GM23248 (cell line): ENCODE data around the gene EPS8L1. TPM values are rescaled to one million over a fixed set of nuclear protein-coding genes. Genes with fewer than 3 reads are reported as not detected.

Experiments
- DNase-seq: peaks from one replicate; pipeline ENCODE4 v3.0.0-alpha.2; 2015
- H2AFZ ChIP-seq: fragments of 200-600 bp; sonication (generic); 2 replicates; pipeline ENCODE4 v1.6.1; 2016; ENCODE audit warnings: antibody characterized with exemption
- H3F3A ChIP-seq: fragments of 200-600 bp; sonication (generic); 2 replicates; pipeline ENCODE4 v1.6.1; 2016; ENCODE audit warnings: mild to moderate bottlenecking, antibody characterized with exemption, mixed run types; ENCODE audit not compliant: insufficient read depth
- H3K27ac ChIP-seq: fragments of 200-600 bp; sonication (generic); 2 replicates; pipeline ENCODE4 v1.5.1; 2016; ENCODE audit warnings: mild to moderate bottlenecking
- H3K27me3 ChIP-seq: fragments of 200-600 bp; sonication (generic); replicated peaks from 2 replicates; pipeline ENCODE4 v1.6.1; 2016; ENCODE audit warnings: mild to moderate bottlenecking; ENCODE audit not compliant: insufficient read depth
- H3K36me3 ChIP-seq: fragments of 200-600 bp; sonication (generic); 2 replicates; pipeline ENCODE4 v1.6.1; 2016; ENCODE audit warnings: low read depth, mild to moderate bottlenecking
- H3K4me1 ChIP-seq: fragments of 200-600 bp; sonication (generic); 2 replicates; pipeline ENCODE4 v1.6.1; 2016; ENCODE audit warnings: mild to moderate bottlenecking; ENCODE audit not compliant: insufficient read depth
- H3K4me2 ChIP-seq: fragments of 200-600 bp; sonication (generic); one replicate; pipeline ENCODE4 v1.6.1; 2016; ENCODE audit warnings: mild to moderate bottlenecking; ENCODE audit not compliant: unreplicated experiment
- H3K4me3 ChIP-seq: fragments of 200-600 bp; sonication (generic); 2 replicates; pipeline ENCODE4 v1.5.1; 2016; ENCODE audit warnings: mild to moderate bottlenecking
- H3K79me2 ChIP-seq: fragments of 200-600 bp; sonication (generic); 2 replicates; pipeline ENCODE4 v1.6.1; 2016; ENCODE audit warnings: mild to moderate bottlenecking; ENCODE audit not compliant: insufficient read depth
- H3K9ac ChIP-seq: fragments of 200-600 bp; sonication (generic); 2 replicates; pipeline ENCODE4 v1.6.1; 2016; ENCODE audit warnings: mild to moderate bottlenecking
- H3K9me2 ChIP-seq: fragments of 200-600 bp; sonication (generic); 2 replicates; pipeline ENCODE4 v1.6.1; 2016; ENCODE audit warnings: mixed run types, mild to moderate bottlenecking, moderate library complexity; ENCODE audit not compliant: insufficient read depth
- H3K9me3 ChIP-seq: fragments of 200-600 bp; sonication (generic); one replicate; pipeline ENCODE4 v1.6.1; 2017; ENCODE audit warnings: low read depth
- H4K20me1 ChIP-seq: fragments of 200-600 bp; sonication (generic); 2 replicates; pipeline ENCODE4 v1.6.0; 2016; ENCODE audit not compliant: insufficient read depth
- EZH2 ChIP-seq: fragments of 200-600 bp; sonication (generic); IDR thresholded peaks from 2 replicates; pipeline ENCODE4 v1.6.1; 2018; ENCODE audit warnings: antibody characterized with exemption, mild to moderate bottlenecking; ENCODE audit not compliant: insufficient read depth, poor library complexity, severe bottlenecking
- EZH2phosphoT487 ChIP-seq: fragments of 200-600 bp; sonication (generic); IDR thresholded peaks from 2 replicates; pipeline ENCODE4 v1.6.1; 2018; ENCODE audit warnings: antibody characterized with exemption, moderate library complexity, mild to moderate bottlenecking, low read depth; ENCODE audit not compliant: insufficient read depth
- WGBS, 2 experiments: methylation state at CpG; one replicate each; pipeline ENCODE4 v1.1.6; 2015 to 2017; ENCODE audit warnings: low lambda C conversion rate in 2 of 2, low coverage in 1 of 2; ENCODE audit errors: missing lambda C conversion rate in 2 of 2; 5-methylcytosine and 5-hydroxymethylcytosine counted together
- in situ Hi-C: fragments of 300-500 bp; cut with MboI; formaldehyde crosslinking; loops from 2 replicates; pipeline ENCODE4 v1.15.0; 2020
- polyA plus RNA-seq: library from polyadenylated mRNA; unstranded; fragments of >200 nt; fragmentation: Nextera tagmentation; extraction: Ambion mirVana; gene quantifications from 2 replicates; pipeline ENCODE4 v1.2.1, GENCODE V29; 2016
- total RNA-seq: library from RNA; depleted of rRNA; stranded (reverse); fragments of >200 nt; shearing (Covaris generic); gene quantifications from 2 replicates; pipeline ENCODE4 v1.2.3, GENCODE V29; 2014

Gene EPS8L1
- total and polyA plus RNA-seq, 2 experiments from 2014 or later = 0.76 to 1.1 TPM

DNA sequence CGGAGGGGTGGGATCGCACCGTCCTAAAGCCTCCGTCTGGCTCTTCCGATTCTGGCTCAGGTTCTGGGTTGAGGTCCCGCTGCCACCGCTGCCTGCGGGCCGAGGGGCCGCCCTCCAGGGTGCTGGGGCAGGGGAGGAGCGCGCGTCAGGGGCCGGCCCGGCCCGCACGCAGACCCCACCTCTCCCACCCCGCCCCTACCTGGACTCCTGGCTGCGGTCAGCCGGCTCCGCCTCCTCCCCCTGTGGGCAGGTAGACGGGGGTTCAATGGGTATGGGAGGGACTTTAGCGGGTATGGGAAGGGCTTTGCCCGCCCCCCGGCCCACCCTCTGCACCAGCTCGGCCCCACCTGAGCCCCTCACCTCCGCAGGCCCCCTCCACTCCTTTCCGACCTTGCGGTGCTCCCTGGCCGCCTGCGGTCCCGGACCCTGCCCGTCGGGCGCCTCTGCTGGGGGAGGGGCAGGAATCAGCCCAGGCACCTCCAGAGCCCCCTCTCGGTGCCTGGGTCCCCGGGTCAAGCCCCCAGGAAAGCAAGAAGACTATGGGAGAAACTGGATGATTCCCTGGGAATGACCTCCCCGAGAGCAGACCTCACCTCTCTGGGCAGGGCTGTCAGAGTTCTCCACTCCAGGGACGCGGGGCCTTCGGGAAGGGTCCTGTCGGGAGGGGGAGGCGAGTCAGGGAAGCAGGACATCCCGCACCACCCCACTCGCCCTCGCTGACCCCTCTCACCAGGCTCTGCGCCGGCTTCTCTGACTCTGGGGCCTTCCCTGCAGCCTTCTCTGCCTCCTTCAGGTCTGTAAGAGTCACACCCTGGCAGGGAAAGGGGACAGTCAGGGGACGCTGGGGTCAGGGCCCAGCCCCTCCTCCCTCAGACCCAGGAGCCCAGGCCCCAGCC, 17.0 kb downstream of the EPS8L1 start:
- Histone ChIP-seq H3K9me2 (no peaks in the 10 kb centered on the region), H3K27me3 (no peaks in the 10 kb centered on the region), H3F3A (0 out of 2 replicates have a peak, but pooled peaks cover 7% of the 10 kb centered on the region), H3K9ac (no peak overlapping the region), H3K9me3 (no peaks in the 10 kb centered on the region), H3K4me1 (peaks cover 4% of the 10 kb centered on the region; the same call in 1 of the 2 replicates), H3K4me3 (no peak overlapping the region), H2AFZ (no peak overlapping the region), H3K4me2 (no peak overlapping the region), H3K36me3 (peaks cover 8% of the 10 kb centered on the region; the same call in 1 of the 2 replicates), H3K79me2 (0 out of 2 replicates have a peak, but pooled peaks cover under 1% of the 10 kb centered on the region), H4K20me1 (no peaks in the 10 kb centered on the region), H3K27ac (no peak overlapping the region)
- no peak for DNase-seq
- TF ChIP-seq EZH2phosphoT487 = no peak
- no peak for TF ChIP-seq EZH2
- in situ Hi-C loops = no loop called here
- WGBS, 2 experiments = 87 to 93% methylated on average over 21 to 47 of the region's 49 CpGs

- Histone ChIP-seq H3K4me1 (no peaks in the 10 kb centered on the region), H3K4me3 (no peak overlapping the region), H2AFZ (no peak overlapping the region), H3K27ac (no peak overlapping the region), H3K36me3 (peaks cover 8% of the 10 kb centered on the region; the same call in 1 of the 2 replicates), H3F3A (0 out of 2 replicates have a peak, but pooled peaks cover 3% of the 10 kb centered on the region), H3K9me2 (no peaks in the 10 kb centered on the region), H3K79me2 (peaks cover 16% of the 10 kb centered on the region; the same call in 1 of the 2 replicates), H3K27me3 (no peaks in the 10 kb centered on the region), H4K20me1 (no peaks in the 10 kb centered on the region), H3K9me3 (no peaks in the 10 kb centered on the region), H3K4me2 (no peak overlapping the region), H3K9ac (no peak overlapping the region)
- TF ChIP-seq EZH2 = no peak
- no peak for TF ChIP-seq EZH2phosphoT487
- in situ Hi-C loops = no loop called here
- 94% methylated on average over 32 of the region's 32 CpGs for WGBS, 2 experiments
- no peak for DNase-seq
These were observed 19.0 kb downstream of the EPS8L1 start for GRCh38 chr19:55094456-55095259.

GRCh38 chr19:55095260-55096060, 19.8 kb downstream of the EPS8L1 start:
- no peak overlapping the region for H3K4me2 ChIP-seq
- peaks cover 8% of the 10 kb centered on the region; the same call in 1 of the 2 replicates for H3K36me3 ChIP-seq
- no peak overlapping the region for H3K4me3 ChIP-seq
- in situ Hi-C loops = no loop called here
- H3K9ac ChIP-seq = no peak overlapping the region
- no peaks in the 10 kb centered on the region for H4K20me1 ChIP-seq
- H3K27me3 ChIP-seq = no peaks in the 10 kb centered on the region
- H3K4me1 ChIP-seq = no peaks in the 10 kb centered on the region
- DNase-seq = no peak
- H2AFZ ChIP-seq = no peak overlapping the region
- TF ChIP-seq EZH2 (no peak), EZH2phosphoT487 (no peak)
- H3K27ac ChIP-seq = no peak overlapping the region
- H3K79me2 ChIP-seq = peaks cover 23% of the 10 kb centered on the region
- no peaks in the 10 kb centered on the region for H3K9me3 ChIP-seq
- no peaks in the 10 kb centered on the region for H3F3A ChIP-seq
- no peaks in the 10 kb centered on the region for H3K9me2 ChIP-seq
- 92 to 95% methylated on average over 15 to 23 of the region's 23 CpGs for WGBS, 2 experiments
